B cell (primary cell): Measurements from ENCODE around the gene OR1J2.

Experiments used
- EZH2 ChIP-seq: IDR thresholded peaks from 2 replicates; pipeline ENCODE4 v1.6.1; 2012; ENCODE audit warnings: borderline replicate concordance, low read depth, mild to moderate bottlenecking, moderate library complexity, low read length; ENCODE audit not compliant: insufficient read depth, poor library complexity, severe bottlenecking
- TF ChIP-seq, protein P1 (sequence below): fragments of 200-600 bp; IDR thresholded peaks from one replicate; pipeline ENCODE4 v1.8.0; 2022; ENCODE audit warnings: antibody characterized with exemption, mild to moderate bottlenecking

DNA sequence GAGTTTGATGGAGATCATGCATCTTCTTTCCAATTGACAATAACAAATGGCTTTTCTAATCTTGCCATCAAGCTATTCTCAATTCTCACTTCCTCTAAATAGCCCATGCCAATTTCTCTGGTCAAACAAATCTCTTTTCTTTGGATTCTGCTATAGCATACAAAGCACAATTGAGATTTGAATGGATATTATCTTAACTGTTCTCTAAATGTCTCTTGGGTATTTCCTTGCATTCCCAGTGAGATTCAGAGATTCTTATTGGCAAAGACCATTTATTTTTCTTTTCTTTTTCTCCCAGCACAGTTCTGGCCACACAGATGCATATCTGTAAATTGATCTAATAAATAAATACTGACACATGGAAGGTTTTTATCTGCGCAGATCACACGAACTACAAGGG is 42.2 kb downstream of the OR1J2 start, which contains the start of gene OR1N2:
- TF ChIP-seq, protein P1, sequence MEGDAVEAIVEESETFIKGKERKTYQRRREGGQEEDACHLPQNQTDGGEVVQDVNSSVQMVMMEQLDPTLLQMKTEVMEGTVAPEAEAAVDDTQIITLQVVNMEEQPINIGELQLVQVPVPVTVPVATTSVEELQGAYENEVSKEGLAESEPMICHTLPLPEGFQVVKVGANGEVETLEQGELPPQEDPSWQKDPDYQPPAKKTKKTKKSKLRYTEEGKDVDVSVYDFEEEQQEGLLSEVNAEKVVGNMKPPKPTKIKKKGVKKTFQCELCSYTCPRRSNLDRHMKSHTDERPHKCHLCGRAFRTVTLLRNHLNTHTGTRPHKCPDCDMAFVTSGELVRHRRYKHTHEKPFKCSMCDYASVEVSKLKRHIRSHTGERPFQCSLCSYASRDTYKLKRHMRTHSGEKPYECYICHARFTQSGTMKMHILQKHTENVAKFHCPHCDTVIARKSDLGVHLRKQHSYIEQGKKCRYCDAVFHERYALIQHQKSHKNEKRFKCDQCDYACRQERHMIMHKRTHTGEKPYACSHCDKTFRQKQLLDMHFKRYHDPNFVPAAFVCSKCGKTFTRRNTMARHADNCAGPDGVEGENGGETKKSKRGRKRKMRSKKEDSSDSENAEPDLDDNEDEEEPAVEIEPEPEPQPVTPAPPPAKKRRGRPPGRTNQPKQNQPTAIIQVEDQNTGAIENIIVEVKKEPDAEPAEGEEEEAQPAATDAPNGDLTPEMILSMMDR = no peak
- no peak for TF ChIP-seq EZH2
